Neural cell (in vitro differentiated cells): Measurements from ENCODE around the gene DNAJC6. TPM values are rescaled to one million over a fixed set of nuclear protein-coding genes. Genes with fewer than 3 reads are reported as not detected.

Experiments used
- H2AFZ ChIP-seq: fragments of 200-600, 300-800 bp; sonication (generic), shearing (Covaris generic); 2 replicates; pipeline ENCODE4 v1.6.0; 2014; ENCODE audit warnings: low read depth, mild to moderate bottlenecking, antibody characterized with exemption, low read length, moderate library complexity
- H3F3A ChIP-seq: fragments of 200-600 bp; shearing (Covaris generic); 2 replicates; pipeline ENCODE4 v1.6.1; 2016; ENCODE audit warnings: mild to moderate bottlenecking, moderate library complexity, mixed read lengths, antibody characterized with exemption, low read length; ENCODE audit not compliant: insufficient read depth, poor library complexity, severe bottlenecking
- H3K27ac ChIP-seq: fragments of 200-600, 300-800 bp; sonication (generic), shearing (Covaris generic); 2 replicates; pipeline ENCODE4 v1.5.1; 2014; ENCODE audit warnings: mild to moderate bottlenecking, low read length, moderate library complexity
- H3K27me3 ChIP-seq: fragments of 300-800, 200-600 bp; sonication (generic), shearing (Covaris generic); 2 replicates; pipeline ENCODE4 v1.6.0; 2014; ENCODE audit warnings: mild to moderate bottlenecking, low read depth, low read length, moderate library complexity; ENCODE audit not compliant: insufficient read depth
- H3K36me3 ChIP-seq: fragments of 300-800, 200-600 bp; sonication (generic), shearing (Covaris generic); 2 replicates; pipeline ENCODE4 v1.5.1; 2014; ENCODE audit warnings: mild to moderate bottlenecking, antibody characterized with exemption, low read length, moderate library complexity; ENCODE audit not compliant: insufficient read depth
- H3K4me2 ChIP-seq: fragments of 300-800, 200-600 bp; sonication (generic), shearing (Covaris generic); 2 replicates; pipeline ENCODE4 v1.6.0; 2014; ENCODE audit warnings: mild to moderate bottlenecking, low read length
- H3K4me3 ChIP-seq: fragments of 300-800, 200-600 bp; sonication (generic), shearing (Covaris generic); 2 replicates; pipeline ENCODE4 v1.5.1; 2014; ENCODE audit warnings: mild to moderate bottlenecking, low read length, moderate library complexity
- H3K79me2 ChIP-seq: fragments of 200-600 bp; shearing (Covaris generic); replicated peaks from 2 replicates; pipeline ENCODE4 v1.6.0; 2014; ENCODE audit warnings: mild to moderate bottlenecking, low read length, moderate library complexity; ENCODE audit not compliant: insufficient read depth
- H3K9ac ChIP-seq: fragments of 300-800, 200-600 bp; sonication (generic), shearing (Covaris generic); 2 replicates; pipeline ENCODE4 v1.6.1; 2016; ENCODE audit warnings: mild to moderate bottlenecking, low read length, mixed read lengths
- H3K9me2 ChIP-seq: fragments of 200-600 bp; shearing (Covaris generic); 2 replicates; pipeline ENCODE4 v1.6.1; 2016; ENCODE audit warnings: mild to moderate bottlenecking, low read length, mixed read lengths; ENCODE audit not compliant: insufficient read depth
- H3K9me3 ChIP-seq: fragments of 200-600, 300-800 bp; sonication (generic), shearing (Covaris generic); 2 replicates; pipeline ENCODE4 v1.6.1; 2016; ENCODE audit warnings: mild to moderate bottlenecking, mixed run types, low read length, moderate library complexity, mixed read lengths
- H4K20me1 ChIP-seq: fragments of 200-600 bp; shearing (Covaris generic); 2 replicates; pipeline ENCODE4 v1.6.1; 2016; ENCODE audit warnings: mild to moderate bottlenecking, mixed run types; ENCODE audit not compliant: insufficient read depth
- CTCF ChIP-seq: fragments of 450-650 bp; IDR thresholded peaks from 2 replicates; pipeline ENCODE4 v1.5.1; 2014; ENCODE audit warnings: antibody characterized with exemption, mild to moderate bottlenecking, moderate library complexity; ENCODE audit not compliant: poor library complexity, severe bottlenecking
- EP300 ChIP-seq: fragments of 450-650 bp; conservative IDR thresholded peaks from 2 replicates; pipeline ENCODE4 v1.6.1; 2014; ENCODE audit warnings: antibody characterized with exemption, mild to moderate bottlenecking, moderate library complexity; ENCODE audit not compliant: poor library complexity, severe bottlenecking
- EZH2 ChIP-seq: fragments of 200-600, 300-800 bp; shearing (Covaris generic), sonication (generic); IDR thresholded peaks from 2 replicates; pipeline ENCODE4 v1.6.1; 2014; ENCODE audit warnings: antibody characterized with exemption, low read length, borderline replicate concordance, mild to moderate bottlenecking; ENCODE audit not compliant: insufficient read depth, poor library complexity, severe bottlenecking
- MXI1 ChIP-seq: fragments of 450-650 bp; conservative IDR thresholded peaks from 2 replicates; pipeline ENCODE4 v1.6.1; 2014; ENCODE audit warnings: antibody characterized with exemption, mild to moderate bottlenecking; ENCODE audit not compliant: poor library complexity, severe bottlenecking
- POLR2AphosphoS5 ChIP-seq: IDR thresholded peaks from 2 replicates; pipeline ENCODE4 v1.6.1; 2012
- RAD21 ChIP-seq: fragments of 450-650 bp; conservative IDR thresholded peaks from 2 replicates; pipeline ENCODE4 v1.6.1; 2014; ENCODE audit warnings: antibody characterized with exemption, mild to moderate bottlenecking, moderate library complexity
- REST ChIP-seq: IDR thresholded peaks from 2 replicates; pipeline ENCODE4 v1.6.1; 2012; ENCODE audit warnings: borderline replicate concordance
- SMC3 ChIP-seq: fragments of 450-650 bp; conservative IDR thresholded peaks from 2 replicates; pipeline ENCODE4 v1.6.1; 2014; ENCODE audit warnings: antibody characterized with exemption, mild to moderate bottlenecking, moderate library complexity; ENCODE audit not compliant: poor library complexity
- TAF1 ChIP-seq: IDR thresholded peaks from 2 replicates; pipeline ENCODE4 v1.6.1; 2012; ENCODE audit warnings: low read depth
- polyA plus RNA-seq: library from polyadenylated mRNA; depleted of rRNA; stranded (reverse); fragments of >200 nt; gene quantifications from 2 replicates; pipeline ENCODE4 v1.2.3, GENCODE V29; 2014

The DNAJC6 gene
- polyA plus RNA-seq, 1 donor from 2014 or later = 47.1 TPM

- Histone ChIP-seq H3K4me3 (peak overlapping the region; percentile 92), H4K20me1 (no peaks in the 10 kb centered on the region), H3F3A (peaks cover 6% of the 10 kb centered on the region), H2AFZ (no peak overlapping the region), H3K27ac (no peak overlapping the region), H3K4me2 (peak overlapping the region; percentile 45), H3K27me3 (no peaks in the 10 kb centered on the region), H3K9ac (no peak overlapping the region), H3K9me3 (no peaks in the 10 kb centered on the region), H3K9me2 (no peaks in the 10 kb centered on the region), H3K79me2 (peaks cover 18% of the 10 kb centered on the region), H3K36me3 (no peaks in the 10 kb centered on the region)
- TF ChIP-seq SMC3 = no peak
- no peak for TF ChIP-seq RAD21
- TF ChIP-seq CTCF = no peak
- no peak for TF ChIP-seq EZH2
- TF ChIP-seq TAF1 = no peak
- no peak for TF ChIP-seq POLR2AphosphoS5
- TF ChIP-seq MXI1 = no peak
- no peak for TF ChIP-seq REST
- TF ChIP-seq EP300 = no peak
These were observed 113.2 kb downstream of the DNAJC6 start for GRCh38 chr1:65422241-65423203.

GRCh38 chr1:65423884-65424572 is 114.7 kb downstream of the DNAJC6 start:
- H3K36me3 ChIP-seq = no peaks in the 10 kb centered on the region
- peaks cover 18% of the 10 kb centered on the region for H3K79me2 ChIP-seq
- H3K4me2 ChIP-seq = no peak overlapping the region
- no peak overlapping the region for H2AFZ ChIP-seq
- no peak overlapping the region for H3K4me3 ChIP-seq
- H4K20me1 ChIP-seq = no peaks in the 10 kb centered on the region
- no peak overlapping the region for H3K27ac ChIP-seq
- TF ChIP-seq EP300 = no peak
- TF ChIP-seq MXI1 = no peak
- TF ChIP-seq CTCF = no peak
- TF ChIP-seq EZH2 = no peak
- no peak for TF ChIP-seq RAD21
- TF ChIP-seq REST = no peak
- no peak for TF ChIP-seq SMC3
- no peak for TF ChIP-seq POLR2AphosphoS5
- no peak for TF ChIP-seq TAF1
- H3K27me3 ChIP-seq = no peaks in the 10 kb centered on the region
- no peaks in the 10 kb centered on the region for H3K9me2 ChIP-seq
- peaks cover 6% of the 10 kb centered on the region for H3F3A ChIP-seq
- no peaks in the 10 kb centered on the region for H3K9me3 ChIP-seq
- no peak overlapping the region for H3K9ac ChIP-seq
